ENCODE data around the gene COL25A1.

The COL25A1 gene

DNA sequence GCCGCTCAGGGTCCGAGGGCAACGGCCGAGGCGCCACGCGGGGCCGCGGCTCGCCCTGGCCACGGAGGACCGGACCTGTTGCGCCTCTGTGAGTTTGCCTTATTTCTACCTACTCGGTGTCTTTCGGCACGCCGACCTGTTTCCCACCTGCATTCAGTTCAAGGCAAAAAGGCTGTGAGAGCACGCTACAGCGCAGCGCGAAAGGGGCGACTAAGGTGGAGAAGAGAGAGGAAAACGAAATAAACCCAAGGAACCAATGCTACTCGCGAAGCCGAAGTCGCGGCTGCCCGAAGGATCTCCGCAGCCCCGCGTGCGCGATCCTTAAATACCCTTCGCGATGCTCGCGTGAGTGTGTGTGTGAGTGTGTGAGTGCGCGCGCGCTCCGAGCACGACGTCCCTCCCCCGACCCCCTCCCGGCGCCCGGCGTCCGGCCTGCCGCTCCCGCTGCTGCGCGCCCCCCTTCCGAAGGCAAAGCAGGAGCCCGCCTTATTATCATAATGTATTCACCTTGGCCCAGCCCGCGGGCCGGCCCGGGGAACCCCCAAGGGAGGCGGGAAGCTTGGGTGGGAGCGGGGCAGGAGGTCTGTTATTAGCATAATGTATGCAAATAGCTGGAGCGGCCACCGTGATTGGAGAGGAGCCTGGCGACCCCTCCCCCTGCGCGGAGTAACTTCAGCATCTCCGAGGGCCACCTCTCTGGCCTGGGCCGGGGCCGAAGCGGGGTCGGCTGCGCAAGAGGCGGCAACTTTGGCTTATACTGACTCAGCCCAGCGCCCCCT is at the start of gene COL25A1:
TSS of gene COL25A1 (minus strand) at position 298 of the 779 bp plus-strand sequence.
- peak; percentile 26 for DNase-seq (ENCODE audit: low spot score)

- no peak for DNase-seq (ENCODE audit: low spot score)
Measured at GRCh38 chr4:109350121-109350520, 47.7 kb upstream of the COL25A1 start.

DNA sequence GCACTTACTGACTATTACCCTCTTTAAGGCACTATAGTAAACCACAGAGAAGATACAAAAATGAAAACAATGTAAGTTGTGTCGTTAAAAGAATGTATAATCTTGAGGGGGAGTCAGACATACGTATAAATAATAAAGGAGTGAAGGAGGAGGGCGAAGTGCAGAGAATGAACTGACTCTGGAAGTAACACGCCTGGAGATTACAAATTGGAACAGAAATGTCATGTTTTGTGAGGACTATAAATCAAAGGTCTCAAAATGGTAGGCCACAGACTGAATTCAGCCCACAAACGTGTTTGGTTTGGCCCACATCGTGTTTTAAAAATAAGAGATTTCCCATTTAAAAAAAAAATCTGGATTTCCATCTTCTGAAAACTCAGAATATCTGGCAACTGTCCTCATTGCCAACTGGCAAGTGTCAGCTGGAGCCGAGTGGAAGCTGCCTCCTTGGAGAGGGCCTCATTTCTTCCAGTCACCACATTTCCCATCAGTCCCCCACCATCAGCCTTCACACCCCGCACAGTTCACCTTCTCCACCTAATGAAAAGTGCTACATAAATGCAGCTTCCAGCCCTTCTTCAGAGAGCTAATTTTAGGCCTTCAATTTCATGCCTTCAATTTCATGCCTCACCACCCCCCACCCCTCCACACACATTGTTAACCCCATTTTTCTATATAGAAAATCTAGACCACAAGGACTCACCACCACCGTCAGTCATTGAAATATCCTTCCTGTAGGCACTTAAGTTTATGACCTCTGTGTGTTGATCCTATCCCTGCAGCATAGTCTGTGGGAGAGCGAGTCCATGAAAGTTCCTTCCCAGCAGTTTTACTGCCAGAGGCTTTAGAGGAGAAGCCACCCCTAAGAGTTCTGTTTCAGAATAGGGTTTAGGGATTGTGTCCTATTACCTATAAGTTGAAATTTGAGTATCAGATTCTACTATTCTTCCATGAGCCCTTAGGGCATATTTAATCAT is 32.0 kb upstream of the COL25A1 start:
- no peak for DNase-seq (ENCODE audit: low spot score)

- DNase-seq (ENCODE audit: low spot score), result no peak
Measured at GRCh38 chr4:109332926-109333464, 30.5 kb upstream of the COL25A1 start.

DNA sequence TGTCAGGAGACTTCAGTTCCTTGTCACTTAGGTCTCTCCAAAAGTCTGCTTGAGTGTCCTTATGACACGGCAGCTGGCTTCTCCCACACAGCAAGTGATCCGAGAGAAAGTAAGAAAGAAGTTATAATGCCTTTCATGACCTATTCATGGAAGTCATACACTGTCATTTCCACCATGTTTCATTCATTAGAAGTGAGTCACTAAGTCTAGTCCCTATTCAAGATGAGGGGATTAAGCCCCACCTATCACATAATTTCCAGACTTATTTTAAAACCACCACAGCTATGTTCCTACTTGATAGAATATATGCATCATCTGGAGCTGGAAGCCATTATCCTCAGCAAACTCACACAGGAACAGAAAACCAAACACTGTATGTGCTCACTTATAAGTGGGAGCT is 25.2 kb upstream of the COL25A1 start:
- DNase-seq (ENCODE audit: low spot score), result no peak

- no peak for DNase-seq (ENCODE audit: low spot score)
Measured at GRCh38 chr4:109325698-109326097, 23.2 kb upstream of the COL25A1 start.

DNA sequence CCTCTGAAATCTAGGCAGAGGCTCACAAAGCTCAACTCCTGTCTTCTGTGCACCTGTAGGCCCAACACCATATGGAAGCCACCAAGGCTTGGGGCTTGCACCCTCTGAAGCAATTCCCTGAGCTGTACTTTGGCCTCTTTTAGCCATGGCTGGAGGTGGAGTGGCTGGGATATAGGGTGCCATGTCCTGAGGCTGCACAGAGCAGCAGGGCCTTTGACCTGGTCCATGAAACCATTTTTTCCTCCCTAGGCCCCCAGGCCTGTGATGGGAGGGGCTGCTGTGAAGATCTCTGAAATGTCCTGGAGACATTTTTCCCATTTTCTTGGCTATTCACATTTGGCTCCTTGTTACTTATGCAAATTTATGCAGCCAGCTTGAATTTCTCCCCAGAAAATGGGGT is 20.9 kb upstream of the COL25A1 start:
- DNase-seq (ENCODE audit: low spot score), result no peak

DNA sequence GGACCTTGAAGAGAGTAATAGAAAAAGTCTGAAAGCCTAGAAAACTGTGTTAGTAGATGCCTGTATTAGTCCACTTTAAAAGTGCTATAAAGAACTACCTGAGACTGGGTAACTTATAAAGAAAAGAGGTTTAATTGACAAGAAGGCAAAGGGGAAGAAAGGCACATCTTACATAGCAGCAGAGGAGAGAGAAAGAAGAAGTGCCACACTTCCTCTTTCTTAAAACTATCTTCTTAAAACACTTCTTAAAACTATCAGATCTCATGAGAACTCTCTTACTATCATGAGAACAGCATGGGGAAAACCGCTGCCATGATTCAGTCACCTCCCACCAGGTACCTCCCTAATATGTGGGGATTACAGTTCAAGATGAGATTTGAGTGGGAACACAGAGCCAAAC is 18.8 kb upstream of the COL25A1 start:
- DNase-seq (ENCODE audit: low spot score), result no peak

DNA sequence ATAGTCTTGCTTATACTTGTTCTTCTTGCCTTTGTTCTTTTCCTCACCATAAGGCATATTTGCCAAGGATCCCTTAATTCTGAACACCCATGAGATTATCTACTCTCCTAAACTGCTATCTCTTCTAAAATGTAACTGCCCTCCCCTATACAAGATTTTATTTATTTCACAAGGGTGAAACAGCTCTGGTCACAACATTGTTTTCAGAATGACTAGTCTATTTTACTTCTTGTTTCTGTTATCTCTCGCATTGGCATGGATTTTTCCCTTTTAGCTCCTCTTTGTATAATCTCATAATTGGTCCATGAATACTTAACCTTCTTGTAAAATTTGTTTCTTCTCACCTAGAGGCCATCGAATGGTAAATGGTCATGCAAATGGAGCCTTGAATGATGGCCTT is 17.2 kb upstream of the COL25A1 start:
- no peak for DNase-seq (ENCODE audit: low spot score)

DNA sequence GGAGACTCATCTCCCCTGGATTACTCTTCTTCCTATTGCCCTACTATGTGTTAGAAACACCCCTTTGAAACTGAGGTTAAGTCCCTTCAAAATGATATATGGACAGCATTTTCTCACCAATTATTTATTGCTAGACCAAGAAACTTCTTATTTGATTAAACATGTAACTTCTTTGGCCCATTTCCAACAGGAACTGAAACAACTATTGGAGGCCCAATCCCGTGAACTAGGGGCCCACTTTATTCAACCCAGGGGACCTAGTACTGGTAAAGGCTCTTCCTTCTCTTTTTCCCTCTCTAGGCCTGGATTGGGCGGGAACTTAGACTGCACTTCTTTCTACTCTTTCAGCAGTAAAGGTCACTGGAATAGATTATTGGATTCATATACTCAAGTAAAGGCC is 16.7 kb upstream of the COL25A1 start:
- no peak for DNase-seq (ENCODE audit: low spot score)

DNA sequence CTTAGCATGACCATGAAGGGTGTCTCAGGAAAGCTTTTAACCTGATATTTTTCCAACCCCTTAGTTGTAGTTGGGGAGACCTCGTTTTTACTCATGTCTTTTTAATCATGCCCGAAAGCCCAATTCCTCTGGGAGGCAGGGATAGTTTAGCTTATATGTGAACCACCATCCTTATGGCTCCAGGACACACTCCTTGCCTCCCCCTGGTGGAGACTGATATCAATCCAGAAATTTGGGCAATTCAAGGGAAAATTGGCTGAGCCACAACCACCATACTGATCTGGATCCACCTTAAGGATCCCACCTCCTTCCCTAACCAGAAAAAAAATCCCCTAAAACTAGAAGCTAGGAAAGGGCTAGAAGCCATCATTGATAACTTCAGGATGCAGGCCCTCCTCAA is 13.4 kb upstream of the COL25A1 start:
- no peak for DNase-seq (ENCODE audit: low spot score)

GRCh38 chr4:109315341-109315740 is 12.9 kb upstream of the COL25A1 start:
- DNase-seq (ENCODE audit: low spot score), result no peak

DNA sequence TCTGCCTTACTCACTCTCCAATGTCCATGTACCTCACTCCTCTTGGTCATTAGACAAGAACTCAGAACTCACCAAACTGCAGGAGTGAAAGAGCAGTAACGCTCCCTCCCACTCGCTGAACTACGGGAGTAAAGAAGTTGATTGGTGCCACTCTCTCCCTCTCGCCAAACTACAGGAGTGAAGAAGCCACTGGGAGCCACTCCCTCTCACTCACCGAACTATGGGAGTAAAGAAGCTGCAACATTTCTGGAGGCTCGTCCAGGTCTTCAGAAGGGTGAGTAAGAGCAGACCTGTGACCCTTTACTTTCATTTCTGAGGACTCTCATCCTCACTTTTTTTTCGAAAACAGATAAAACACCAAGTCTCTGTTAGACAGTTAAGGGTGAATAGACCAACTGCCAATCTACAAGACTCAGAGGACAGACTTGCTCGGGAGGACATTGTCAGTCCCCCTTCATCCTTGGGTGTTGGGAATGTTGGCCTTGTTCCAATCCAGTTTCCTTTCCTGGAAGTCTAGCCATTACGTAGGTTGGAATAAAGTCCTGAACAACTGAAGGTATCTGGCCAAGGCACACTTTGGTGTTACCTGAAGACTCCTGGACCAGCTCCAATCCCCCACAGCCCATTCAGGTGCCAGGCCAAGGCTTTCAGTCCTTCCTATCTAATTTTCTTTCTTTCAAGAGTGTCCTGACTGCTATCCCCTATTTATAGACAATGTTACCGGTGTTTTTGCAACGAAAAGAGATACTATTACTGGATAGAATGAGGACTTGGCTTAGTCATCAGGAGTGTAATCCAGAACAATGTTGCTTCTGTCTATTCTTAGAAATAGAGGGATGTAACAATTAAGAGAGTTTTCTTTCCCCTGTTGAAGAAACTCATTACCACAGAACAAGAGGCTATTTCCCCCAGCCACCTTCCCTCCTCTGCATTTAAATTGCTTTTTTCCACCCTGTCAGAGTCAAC is 11.0 kb upstream of the COL25A1 start:
- DNase-seq (ENCODE audit: low spot score), result no peak

- DNase-seq (ENCODE audit: low spot score), result no peak
Measured at GRCh38 chr4:109303140-109303496, 660 bp upstream of the COL25A1 start.

DNA sequence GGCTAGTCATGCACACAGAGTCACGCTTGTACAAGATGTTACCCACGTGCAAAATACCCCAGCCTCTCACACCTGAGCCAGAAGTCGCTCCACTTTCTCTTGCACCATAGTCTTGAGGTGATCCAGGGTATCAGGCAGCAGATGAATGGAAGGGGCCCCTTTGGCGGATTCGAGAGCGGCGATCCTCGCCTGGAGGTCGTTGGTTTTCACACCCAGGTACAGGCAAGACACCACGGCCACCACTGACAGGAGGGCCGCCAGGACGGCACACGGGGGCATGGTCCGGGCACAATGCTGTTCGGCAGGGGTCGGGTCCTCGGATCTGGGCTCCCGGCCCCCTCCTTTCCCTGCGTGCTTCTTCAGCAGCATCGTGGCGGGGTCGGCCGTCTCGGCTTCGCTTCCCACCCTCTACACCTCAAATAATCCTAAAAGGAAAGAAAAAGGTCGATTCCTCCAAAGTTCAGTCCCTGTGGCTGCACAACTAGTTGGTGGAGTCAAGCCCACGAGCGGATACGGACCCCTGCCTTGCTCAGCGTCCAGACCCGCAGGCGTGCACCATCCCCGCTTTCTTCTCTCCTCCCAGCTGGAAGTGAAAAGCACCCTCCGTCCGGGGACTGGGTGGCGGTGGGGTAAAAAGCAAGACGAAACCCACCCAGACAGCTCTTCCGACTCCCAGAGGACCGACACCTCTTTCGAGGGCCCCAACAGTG is 652 bp downstream of the COL25A1 start:
- no peak for DNase-seq (ENCODE audit: low spot score)

DNA sequence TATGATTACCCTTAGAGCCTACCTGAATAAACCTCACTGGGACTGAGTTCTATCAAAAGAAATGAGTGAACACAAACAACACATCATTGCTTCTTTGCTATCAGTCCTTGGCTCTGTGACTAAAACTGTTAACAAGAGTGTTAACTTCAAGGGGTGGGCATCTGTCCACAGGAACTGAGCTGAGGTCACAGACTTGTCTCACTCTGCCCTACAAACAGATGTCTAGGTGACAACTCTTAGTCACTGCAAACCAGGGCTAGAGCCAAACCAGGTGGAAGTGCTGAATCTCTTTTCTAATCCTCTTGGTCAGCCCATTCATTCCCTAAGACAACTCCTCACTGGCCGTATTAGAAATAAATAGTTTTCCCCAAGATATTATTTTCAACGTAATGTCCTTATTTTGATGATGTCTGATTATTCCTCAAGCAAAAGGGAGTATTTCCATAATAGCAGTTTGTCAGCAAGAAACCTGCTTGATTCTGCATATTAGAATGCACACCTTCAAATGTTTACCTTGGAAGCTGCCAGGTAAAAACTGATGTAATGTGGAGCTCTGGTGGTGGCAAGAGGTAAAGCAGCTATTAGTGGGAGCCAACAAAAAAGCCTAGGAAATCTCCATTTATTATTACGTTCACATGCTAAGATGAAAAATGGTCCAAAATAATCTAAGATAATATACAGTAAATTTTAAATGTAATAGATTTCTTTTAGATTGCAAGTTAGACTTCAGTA is 4.0 kb downstream of the COL25A1 start:
- DNase-seq (ENCODE audit: low spot score), result no peak

GRCh38 chr4:109296527-109296926 is 5.9 kb downstream of the COL25A1 start:
- no peak for DNase-seq (ENCODE audit: low spot score)

DNA sequence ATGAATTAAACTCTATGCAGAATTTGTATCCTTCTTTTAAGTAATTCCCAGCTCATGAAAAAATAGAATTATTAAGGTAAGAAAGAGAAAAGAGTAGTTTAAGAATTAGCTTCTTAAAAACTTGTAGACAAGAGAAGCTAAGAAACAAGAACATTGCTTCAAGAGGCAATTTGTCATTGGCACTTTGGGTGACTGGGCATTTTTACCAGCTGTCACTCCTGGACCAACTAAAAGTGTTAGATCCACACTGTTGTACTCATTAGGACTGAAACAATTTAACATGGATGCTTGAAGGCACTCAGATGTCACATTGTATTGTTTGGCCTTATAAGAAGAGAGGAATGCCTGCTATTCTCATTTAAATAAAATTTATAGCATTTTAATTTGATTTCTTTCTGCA is 7.4 kb downstream of the COL25A1 start:
- DNase-seq (ENCODE audit: low spot score), result no peak

DNA sequence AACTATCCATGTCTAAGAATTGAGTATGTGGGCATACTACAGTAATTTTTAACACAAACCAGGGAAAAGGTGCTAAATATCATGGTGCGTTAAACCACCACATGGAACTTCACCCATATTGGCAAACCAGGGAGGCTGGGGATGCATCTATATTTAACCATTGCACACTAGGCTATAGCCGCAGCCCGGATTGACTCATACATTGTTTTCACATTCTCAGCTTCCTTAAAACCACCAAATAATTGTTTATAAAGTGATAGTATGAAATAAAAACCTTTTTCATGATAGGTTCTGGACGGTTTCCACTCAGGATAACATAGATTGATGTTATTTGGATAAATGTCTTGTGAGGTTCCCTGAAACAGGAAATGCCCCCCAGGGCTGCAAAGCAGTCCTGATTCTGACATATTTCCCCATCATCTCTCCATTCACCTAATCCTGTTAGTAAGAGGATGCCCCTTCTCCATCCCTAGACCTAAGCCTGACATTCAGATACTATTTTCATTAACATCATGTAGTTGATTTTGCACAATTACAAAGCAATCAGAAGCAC is 7.9 kb downstream of the COL25A1 start:
- DNase-seq (ENCODE audit: low spot score), result no peak

DNA sequence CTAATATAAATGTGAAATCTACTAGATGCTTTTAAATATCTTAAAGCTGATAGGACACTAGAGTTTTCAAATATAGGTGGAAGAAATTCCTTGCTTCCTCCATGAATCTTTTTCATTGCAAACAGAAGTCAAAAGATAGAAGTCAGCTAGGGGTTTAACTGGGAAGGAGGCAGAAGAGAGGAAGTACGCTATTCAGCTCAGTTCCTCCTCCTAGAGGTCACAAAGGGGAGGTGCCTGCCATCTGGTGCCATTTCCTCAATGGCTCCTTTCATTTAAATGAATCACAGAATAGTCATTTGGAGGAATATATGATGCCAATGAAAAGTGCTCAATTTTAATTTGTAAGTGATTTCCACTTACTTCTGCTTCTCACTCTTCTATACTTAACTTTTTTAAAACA is 8.5 kb downstream of the COL25A1 start:
- DNase-seq (ENCODE audit: low spot score), result no peak
